GM18873 (cell line): Measurements from ENCODE around the gene NMU.
"Not testable (repeated sequence)": the region's sequence is repeated elsewhere in the genome, so short reads cannot be mapped to it uniquely, and the experiment has no call there.

ENCODE experiments used
- ATAC-seq: cut with Tn5 transposase; IDR thresholded peaks from one replicate; pipeline ENCODE4 v1.9.1; 2021; ENCODE audit warnings: mild to moderate bottlenecking, moderate library complexity, moderate number of reproducible peaks; ENCODE audit not compliant: unreplicated experiment, low FRiP score

NMU gene

GRCh38 chr4:55625835-55626234 is 10.3 kb downstream of the NMU start:
- no peak for ATAC-seq

DNA sequence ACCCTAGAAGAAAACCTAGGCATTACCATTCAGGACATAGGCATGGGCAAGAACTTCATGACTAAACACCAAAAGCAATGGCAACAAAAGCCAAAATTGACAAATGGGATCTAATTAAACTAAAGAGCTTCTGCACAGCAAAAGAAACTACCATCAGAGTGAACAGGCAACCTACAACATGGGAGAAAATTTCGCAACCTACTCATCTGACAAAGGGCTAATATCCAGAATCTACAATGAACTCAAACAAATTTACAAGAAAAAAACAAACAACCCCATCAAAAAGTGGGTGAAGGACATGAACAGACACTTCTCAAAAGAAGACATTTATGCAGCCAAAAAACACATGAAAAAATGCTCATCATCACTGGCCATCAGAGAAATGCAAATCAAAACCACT is 12.0 kb downstream of the NMU start:
- not testable (repeated sequence) for ATAC-seq

GRCh38 chr4:55618546-55619143 is 17.5 kb downstream of the NMU start:
- ATAC-seq = no peak

GRCh38 chr4:55617587-55618197 is 18.4 kb downstream of the NMU start:
- ATAC-seq = peak; percentile 98

DNA sequence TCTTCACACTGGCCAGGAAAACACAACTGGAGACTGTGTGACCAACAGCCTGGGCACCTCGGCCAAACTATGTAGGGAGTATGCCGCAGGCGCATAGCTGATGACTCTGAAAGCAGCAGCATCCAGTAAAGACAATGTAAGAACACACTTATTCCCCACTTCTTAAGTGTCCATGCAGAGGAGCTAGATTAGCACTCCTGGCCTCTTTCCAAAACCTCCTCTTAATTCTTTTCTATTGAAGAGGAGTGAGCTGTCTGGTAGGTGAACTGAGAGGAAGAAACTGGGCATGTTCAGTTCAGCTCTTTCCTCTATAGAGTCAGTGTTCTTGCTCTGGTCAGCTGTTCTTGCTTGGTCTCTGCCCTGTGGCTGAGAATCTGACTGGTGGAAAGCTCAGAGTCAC is 21.1 kb downstream of the NMU start:
- ATAC-seq = no peak

DNA sequence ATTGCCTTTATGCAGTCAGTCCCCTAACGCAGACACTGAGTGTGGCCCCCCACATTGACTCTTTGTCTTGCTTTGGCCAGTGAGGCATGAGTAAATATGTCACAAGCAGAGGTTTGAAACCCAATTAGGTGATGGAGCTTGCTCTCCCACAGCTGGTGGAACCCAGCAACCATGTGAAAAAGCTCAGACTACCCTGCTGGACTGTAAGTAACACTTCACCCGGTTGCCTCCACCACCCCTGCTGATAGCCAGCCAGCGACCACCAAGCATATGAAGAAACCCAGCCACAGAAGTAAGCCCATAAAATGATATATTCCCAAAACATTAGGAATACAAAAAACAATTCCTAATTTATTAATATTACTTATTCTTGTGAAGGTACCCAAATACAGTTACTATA is 22.5 kb downstream of the NMU start:
- ATAC-seq = no peak

DNA sequence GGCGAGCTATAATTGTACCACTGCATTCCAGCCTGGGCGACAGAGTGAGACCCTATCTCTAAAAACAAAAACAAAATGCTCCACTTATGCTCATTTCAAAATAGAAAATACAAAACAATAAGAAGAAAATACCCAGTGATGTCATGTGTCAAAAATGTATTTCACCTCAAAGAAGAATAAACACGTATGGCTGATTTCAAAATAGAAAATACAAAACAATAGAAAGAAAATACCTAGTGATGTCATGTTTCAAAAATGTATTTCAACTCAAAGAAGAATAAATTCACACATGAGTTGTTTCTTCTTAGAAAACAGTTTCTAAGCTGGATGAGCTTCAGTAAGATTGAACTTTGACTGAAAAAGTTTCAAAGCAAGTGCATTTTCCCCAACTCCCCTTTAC is 23.8 kb downstream of the NMU start:
- no peak for ATAC-seq

DNA sequence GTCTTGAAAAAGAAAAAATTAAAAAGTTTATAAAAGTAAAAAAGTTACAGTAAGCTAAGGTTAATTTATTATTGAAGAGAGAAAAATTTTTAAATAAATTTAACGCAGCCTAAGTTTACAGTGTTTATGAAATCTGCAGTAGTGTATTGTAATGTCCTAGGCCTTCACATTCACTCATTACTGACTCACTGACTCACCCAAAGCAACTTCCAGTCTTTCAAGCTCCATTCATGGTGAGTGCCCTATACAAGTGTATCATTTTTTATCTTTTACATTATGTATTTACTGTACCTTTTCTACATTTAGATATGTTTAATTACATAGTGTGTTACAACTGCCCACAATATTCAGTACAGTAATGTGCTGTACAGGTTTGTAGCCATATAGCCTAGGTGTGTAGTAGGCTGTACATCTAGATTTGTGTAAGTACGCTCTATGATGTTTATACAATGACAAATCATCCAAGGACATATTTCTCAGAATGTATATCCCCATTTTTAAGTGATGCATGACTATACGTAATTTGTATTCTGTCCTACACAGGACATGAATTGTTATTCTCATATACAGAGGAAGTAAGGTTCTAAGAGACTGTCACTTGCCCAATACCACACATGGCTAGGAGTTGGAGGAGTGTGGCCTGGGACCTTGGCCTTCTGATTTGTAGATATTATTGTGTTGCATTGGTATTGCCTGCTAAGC is 24.6 kb downstream of the NMU start:
- no peak for ATAC-seq

DNA sequence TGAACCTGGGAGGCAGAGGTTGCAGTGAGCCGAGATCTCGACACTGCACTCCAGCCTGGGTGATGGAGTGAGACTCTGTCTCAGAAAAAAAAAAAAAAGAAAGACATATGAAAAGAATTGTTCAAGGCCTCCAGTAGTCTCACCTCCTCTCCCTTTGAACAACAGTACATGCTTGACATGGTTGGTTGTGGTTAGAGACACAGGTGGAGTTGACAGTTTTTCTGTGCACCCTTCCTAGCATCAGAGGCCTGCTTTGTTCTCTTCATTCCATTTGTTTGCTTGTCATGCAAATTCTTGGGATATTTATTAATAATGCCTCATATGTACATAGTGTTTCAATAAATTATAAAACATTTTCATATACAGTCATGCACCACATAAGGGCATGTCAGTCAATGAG is 25.7 kb downstream of the NMU start:
- no peak for ATAC-seq

DNA sequence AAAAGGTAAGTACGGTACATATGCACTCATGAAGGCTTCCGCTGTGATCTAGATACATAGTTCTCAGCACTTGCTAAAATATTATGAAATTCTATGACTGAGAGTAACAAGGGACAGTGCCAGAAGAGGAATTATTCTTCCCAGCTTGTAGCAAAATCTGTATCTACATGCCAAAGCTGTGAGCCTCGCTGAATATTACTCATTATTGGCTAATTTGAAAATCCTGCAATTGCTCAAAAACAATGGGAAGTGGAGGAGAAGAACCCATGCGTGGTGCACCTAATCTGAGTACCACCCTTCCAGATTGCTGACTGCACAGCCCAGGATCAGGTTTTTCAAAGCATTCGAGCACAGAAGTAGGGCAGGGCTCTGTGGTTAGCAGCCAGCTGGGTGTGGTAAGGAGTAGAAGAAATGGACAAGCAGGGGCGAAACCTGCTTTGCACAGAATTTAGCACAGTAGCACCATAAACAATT is 26.7 kb downstream of the NMU start:
- no peak for ATAC-seq

DNA sequence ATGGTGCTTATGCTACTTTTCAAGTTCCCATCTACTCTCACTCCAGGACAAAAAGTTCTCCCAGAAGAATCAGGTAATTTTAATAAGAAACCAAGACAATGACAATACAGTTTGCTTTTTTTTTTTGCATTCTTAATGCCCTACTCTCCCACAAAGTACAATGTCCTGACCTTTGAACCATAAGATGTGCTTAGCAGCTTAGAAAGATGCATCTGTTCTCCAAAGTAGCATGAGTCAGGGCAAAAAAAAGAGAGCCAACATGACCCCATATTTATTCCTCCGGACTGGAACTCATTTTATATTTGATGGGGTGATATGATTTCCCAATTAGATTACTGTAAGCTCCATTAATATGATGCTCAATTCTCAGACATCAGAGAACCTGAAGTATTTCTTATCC is 27.5 kb downstream of the NMU start:
- no peak for ATAC-seq

- ATAC-seq = no peak
Measured at GRCh38 chr4:55604996-55605395, 31.1 kb downstream of the NMU start.

DNA sequence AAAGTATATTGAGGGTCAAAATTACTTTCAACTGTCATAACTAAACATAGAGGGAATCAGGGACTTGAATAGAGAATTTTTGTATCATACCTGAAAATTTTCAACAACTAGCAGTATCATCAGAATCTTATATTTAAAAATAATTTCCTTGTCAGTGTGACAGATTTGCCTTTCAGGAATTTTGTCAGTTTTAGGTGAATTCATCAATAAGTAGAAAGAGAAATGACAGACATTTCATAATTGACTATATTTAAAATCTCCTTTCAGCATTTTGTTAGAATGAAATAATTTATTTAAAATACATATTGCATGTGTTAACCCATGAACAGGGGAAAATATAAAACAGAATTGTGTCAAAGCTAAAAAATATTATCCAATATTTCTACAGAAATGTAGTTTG is 35.5 kb downstream of the NMU start:
- ATAC-seq = no peak

DNA sequence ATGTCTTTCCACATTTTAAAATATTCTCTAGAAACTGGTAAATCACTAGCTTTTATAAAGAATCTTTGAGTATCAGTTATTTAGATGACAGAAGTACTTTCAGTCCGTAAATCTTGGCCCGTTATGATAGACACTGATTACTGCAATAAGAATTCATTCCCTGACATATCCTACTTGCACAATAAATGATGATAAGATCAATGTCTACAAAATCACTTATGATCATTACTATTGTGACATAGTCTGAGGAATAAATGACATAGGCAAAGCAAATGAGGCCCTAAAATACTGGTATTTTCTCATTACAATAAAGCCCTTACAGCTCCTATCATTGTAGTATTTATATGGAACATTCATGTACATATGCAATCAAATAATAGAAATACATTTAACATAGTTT is 37.5 kb downstream of the NMU start:
- no peak for ATAC-seq

DNA sequence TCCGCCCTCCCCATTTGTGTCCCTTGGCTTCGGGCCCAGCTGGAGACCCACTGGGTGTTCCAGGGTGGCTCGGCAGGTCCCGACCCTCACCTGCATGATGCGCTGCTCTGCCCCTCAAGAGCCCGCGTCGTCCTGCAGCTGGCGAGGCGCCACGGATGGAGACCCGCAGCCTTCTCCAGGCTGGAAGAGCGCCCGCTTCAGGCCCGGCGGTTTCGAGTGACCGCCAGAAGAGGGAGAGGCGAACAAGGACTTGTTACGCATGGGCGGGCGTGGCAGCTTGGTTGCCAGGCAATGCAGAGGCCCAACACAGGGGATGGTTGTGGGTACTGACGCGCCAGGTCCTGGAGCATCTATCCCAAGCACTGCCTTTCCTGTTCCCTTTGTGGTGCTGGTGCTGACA is 44.1 kb downstream of the NMU start, which contains the start of gene PDCL2:
TSS of gene PDCL2 (minus strand) at position 232 of the 400 bp plus-strand sequence. CDS start at position 96, 136 bp downstream.
- no peak for ATAC-seq

DNA sequence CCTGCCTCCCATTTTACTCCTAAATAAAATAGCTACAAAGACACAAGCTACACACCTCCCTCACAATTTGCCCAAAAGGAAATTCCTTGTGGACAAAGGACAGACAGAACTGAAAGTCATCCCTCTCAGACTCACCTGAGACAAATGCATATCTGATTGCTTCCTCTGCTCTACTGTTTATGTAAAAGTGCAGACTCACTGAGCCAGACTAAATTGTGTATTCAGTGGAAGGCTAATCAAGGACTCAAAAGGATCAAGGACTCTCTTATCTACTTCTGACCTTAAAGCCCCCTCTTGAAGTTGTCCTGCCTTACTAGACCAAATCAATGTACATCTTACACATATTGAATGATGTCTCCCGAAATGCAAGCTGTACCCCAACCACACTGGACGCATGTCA is 47.9 kb downstream of the NMU start:
- ATAC-seq = no peak

- ATAC-seq = not testable (repeated sequence)
Measured at GRCh38 chr4:55582773-55583172, 53.3 kb downstream of the NMU start.

DNA sequence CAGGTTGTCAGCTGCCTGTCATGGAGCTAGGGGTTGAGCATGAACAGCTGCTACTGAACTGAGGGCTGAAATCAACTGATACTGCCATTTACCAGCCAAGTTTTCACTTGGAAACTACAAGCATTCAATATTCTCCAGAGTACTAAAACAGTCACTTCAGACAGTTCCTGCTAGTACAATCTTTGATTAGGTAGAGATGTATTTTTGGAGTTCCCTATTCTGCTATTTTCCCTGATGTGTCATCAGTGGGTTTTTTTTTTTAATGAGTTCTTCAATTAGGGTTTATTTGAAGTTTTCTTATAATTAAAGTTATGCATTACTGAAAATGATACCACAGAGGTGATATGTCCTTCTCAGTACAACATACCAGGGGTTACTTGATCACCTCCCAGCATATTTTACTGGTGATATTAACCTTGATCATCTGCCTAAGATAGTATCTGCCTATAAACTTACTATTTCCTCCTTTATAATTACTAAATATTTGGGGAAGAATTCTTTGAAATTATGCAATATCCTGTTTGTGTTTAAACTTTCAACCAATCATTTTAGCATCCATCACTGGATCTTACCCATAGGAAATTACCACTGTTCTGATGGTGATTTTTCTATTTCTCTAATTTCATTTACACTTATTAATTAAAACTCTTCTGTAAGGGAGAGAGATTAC is 57.6 kb downstream of the NMU start:
- ATAC-seq = no peak

DNA sequence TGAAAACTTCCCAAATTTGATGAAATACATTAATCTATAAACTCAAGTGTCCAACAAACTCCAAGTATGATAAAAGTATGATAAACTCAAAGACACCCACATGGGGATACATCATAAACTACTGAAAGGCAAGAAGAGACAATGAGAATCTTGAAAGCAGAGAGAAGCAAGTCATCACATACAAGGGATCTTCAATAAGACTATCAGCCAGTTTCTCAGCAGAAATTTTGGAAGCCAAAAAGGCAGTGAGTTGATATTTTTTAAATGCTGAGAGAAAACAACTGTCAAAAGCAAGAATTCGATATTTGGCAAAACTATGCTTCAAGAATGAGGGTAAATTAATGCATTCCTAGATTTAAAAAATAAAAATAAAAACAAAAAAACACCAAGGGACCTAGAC is 60.6 kb downstream of the NMU start:
- ATAC-seq = no peak

DNA sequence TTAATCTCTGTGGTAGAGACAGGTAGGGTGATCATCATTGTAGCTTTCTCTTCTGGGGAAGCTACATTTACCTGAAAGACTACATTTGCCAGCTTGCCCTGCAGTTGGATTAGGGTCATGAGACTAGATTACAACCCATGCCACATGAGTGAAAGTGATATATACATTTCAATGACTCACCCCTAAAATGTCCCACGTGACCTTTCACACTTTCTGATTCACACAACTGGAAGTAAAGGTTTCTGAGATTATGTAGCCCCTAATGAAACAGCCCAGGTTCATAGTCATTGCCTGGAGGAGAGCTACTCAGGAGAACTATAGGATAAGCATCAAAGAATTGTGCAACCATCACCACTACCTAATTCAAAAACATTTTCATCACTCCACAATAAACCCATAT is 61.8 kb downstream of the NMU start:
- ATAC-seq = no peak

DNA sequence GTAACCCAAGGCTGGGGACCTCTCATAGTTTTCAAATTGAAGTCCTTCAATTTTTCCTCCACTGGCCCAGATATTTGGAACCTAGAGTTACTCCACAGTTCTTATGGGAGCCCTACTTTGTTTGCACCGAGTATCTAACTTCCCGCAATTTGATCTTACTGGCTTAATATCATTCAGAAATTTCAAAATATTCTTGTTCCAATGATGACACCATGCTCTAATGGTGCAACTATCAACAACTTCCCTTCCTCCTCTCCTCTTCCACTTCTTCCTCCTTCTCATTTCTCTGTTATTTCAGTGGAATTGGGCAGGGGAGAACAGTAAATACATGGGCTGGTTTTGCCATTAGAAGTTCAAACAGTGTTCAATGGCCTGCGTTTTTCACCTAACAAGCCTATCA is 64.3 kb downstream of the NMU start:
- no peak for ATAC-seq
